Measurements from ENCODE around the gene RAPGEF1. TPM values are rescaled to one million over a fixed set of nuclear protein-coding genes. Genes with fewer than 3 reads are reported as not detected.

Gene RAPGEF1
- total and polyA plus RNA-seq, 2 donors (not counting 1 experiment from before 2014, with no cell fraction given): 33.3 to 42.8 TPM

DNA sequence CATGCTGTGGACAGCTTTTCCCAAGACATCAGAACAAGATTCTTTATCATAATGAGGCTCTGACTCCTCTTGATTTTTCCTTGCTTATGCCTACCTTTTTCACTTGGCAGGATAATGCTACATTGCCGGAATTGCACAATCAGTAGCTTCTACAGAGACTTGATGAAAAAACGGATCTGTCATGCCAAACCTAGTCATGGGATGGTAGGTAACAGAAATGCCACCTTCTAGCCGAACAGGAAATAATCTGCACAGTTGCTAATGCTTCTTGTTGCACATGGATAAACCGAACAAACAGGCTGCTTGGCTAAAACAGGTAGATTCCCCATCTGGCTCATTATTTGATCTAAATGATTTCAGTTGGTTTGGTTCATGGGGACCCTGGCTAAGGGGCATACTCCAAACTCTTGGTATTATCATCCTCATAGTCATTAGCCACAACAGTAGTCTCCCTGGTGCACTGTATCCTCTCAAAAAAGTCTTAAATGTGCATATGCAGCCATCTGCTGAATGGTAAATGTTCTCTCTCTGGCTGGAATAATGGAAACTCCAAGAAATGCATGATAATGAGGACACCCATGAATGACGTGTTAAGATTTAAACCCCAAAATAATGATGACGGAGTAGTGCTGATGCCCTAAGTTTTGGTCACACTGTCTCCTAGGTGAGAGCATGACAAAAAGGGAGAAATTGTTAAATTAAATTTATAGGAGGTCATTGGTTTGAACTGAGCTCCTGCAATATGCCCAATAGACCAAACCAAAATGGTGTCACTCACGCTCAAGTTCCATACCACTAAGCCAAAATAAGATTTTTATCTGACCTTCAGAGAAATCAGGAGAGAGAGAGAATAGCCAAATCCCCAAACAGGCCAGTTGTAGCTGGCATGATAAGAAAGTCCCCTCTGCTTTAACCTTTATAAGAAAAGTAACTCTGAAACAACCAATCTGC is 47.0 kb downstream of the RAPGEF1 start:
- Histone ChIP-seq H3K79me2 (ENCODE audit: control insufficient read depth, insufficient read depth, low read length) (peaks cover 9% of the 10 kb centered on the region), H3K9me3 (ENCODE audit: control insufficient read depth, insufficient read depth, low read depth, low read length) (no peaks in the 10 kb centered on the region), H3K27me3 (ENCODE audit: control insufficient read depth, insufficient read depth, low read length) (no peaks in the 10 kb centered on the region), H3K4me2 (ENCODE audit: extremely low read depth, insufficient read depth, low read length) (no peak overlapping the region), H3K4me3 (replicated peaks in 1 of 4; ENCODE audit: control extremely low read depth in 1 of 4, insufficient read depth in 1 of 4, low read depth in 3 of 4, low read length in 4 of 4) (no peak overlapping the region), H3K27ac (ENCODE audit: insufficient read depth, low read length) (no peak overlapping the region), H3K36me3 (ENCODE audit: control insufficient read depth, insufficient read depth, low read length) (no peaks in the 10 kb centered on the region), H2AFZ (ENCODE audit: low read length) (no peak overlapping the region), H3K4me1 (ENCODE audit: control insufficient read depth, extremely low read depth, insufficient read depth, low read length) (peaks cover 5% of the 10 kb centered on the region), H4K20me1 (ENCODE audit: control insufficient read depth, extremely low read depth, insufficient read depth, low read length) (no peaks in the 10 kb centered on the region), H3K9ac (ENCODE audit: insufficient read depth, low read length) (no peak overlapping the region)
- TF ChIP-seq EZH2 (IDR thresholded peaks at IDR 0.05; ENCODE audit: low read length, missing control alignments) (no peak), CTCF (conservative IDR thresholded peaks at IDR 0.05 in 1 of 2, IDR thresholded peaks at IDR 0.05 in 1 of 2; ENCODE audit: low read depth in 1 of 2, low read length in 2 of 2) (no peak)
- no peak for DNase-seq (ENCODE audit: low read depth in 2 of 2)

DNA sequence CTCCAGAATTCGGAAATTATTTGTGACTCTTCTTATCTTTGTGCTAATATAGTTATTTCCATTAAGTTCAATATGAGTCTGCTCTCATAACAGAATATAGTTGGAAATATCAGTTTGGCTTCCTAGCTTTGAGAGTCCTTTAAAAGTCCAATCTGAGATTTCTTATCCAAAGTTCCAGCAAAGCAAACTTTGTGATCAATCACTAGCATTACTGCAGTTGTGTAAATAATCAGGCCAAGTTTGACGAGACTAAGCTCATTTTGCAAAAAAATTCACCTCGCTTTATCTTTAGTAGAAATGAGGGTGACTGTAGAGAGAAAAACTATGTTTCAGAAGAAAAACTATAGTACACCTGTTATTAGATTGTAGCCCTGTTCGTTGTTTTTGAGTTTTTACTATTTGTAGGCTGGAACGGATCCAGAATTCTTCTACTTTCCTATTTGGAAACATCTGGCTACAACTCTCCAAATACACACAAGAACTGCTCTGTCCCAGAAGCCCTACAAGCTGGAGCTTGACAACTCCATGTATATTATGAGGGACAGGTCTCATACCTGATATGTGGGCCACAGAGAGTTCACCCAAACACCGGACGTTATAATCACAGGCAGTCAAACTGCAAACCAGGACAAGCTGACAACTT is 47.8 kb downstream of the RAPGEF1 start:
- Histone ChIP-seq H3K79me2 (ENCODE audit: control insufficient read depth, insufficient read depth, low read length) (peaks cover 9% of the 10 kb centered on the region), H3K9me3 (ENCODE audit: control insufficient read depth, insufficient read depth, low read depth, low read length) (no peaks in the 10 kb centered on the region), H3K27ac (ENCODE audit: insufficient read depth, low read length) (no peak overlapping the region), H3K36me3 (ENCODE audit: control insufficient read depth, insufficient read depth, low read length) (no peaks in the 10 kb centered on the region), H3K4me2 (ENCODE audit: extremely low read depth, insufficient read depth, low read length) (no peak overlapping the region), H3K27me3 (ENCODE audit: control insufficient read depth, insufficient read depth, low read length) (no peaks in the 10 kb centered on the region), H3K9ac (ENCODE audit: insufficient read depth, low read length) (no peak overlapping the region), H4K20me1 (ENCODE audit: control insufficient read depth, extremely low read depth, insufficient read depth, low read length) (no peaks in the 10 kb centered on the region), H3K4me1 (ENCODE audit: control insufficient read depth, extremely low read depth, insufficient read depth, low read length) (peaks cover under 1% of the 10 kb centered on the region), H3K4me3 (replicated peaks in 1 of 4; ENCODE audit: control extremely low read depth in 1 of 4, insufficient read depth in 1 of 4, low read depth in 3 of 4, low read length in 4 of 4) (no peak overlapping the region), H2AFZ (ENCODE audit: low read length) (no peak overlapping the region)
- no peak for DNase-seq (ENCODE audit: low read depth in 2 of 2)
- TF ChIP-seq CTCF (conservative IDR thresholded peaks at IDR 0.05 in 1 of 2, IDR thresholded peaks at IDR 0.05 in 1 of 2; ENCODE audit: low read depth in 1 of 2, low read length in 2 of 2) (no peak), EZH2 (IDR thresholded peaks at IDR 0.05; ENCODE audit: low read length, missing control alignments) (no peak)

- Histone ChIP-seq H3K27me3 (ENCODE audit: control insufficient read depth, insufficient read depth, low read length) (no peaks in the 10 kb centered on the region), H3K36me3 (ENCODE audit: control insufficient read depth, insufficient read depth, low read length) (no peaks in the 10 kb centered on the region), H2AFZ (ENCODE audit: low read length) (no peak overlapping the region), H3K79me2 (ENCODE audit: control insufficient read depth, insufficient read depth, low read length) (peaks cover 10% of the 10 kb centered on the region), H3K27ac (ENCODE audit: insufficient read depth, low read length) (no peak overlapping the region), H3K4me2 (ENCODE audit: extremely low read depth, insufficient read depth, low read length) (no peak overlapping the region), H3K4me1 (ENCODE audit: control insufficient read depth, extremely low read depth, insufficient read depth, low read length) (no peaks in the 10 kb centered on the region), H4K20me1 (ENCODE audit: control insufficient read depth, extremely low read depth, insufficient read depth, low read length) (no peaks in the 10 kb centered on the region), H3K9ac (ENCODE audit: insufficient read depth, low read length) (no peak overlapping the region), H3K4me3 (replicated peaks in 1 of 4; ENCODE audit: control extremely low read depth in 1 of 4, insufficient read depth in 1 of 4, low read depth in 3 of 4, low read length in 4 of 4) (no peak overlapping the region), H3K9me3 (ENCODE audit: control insufficient read depth, insufficient read depth, low read depth, low read length) (no peaks in the 10 kb centered on the region)
- DNase-seq (ENCODE audit: low read depth in 2 of 2): no peak
- no peak for TF ChIP-seq EZH2 (IDR thresholded peaks at IDR 0.05; ENCODE audit: low read length, missing control alignments)
Observed at GRCh38 chr9:131690941-131691573, 48.8 kb downstream of the RAPGEF1 start.

Measured in fibroblast of lung (primary cell).